ENCODE results near the gene TNNC1.

The TNNC1 gene

DNA sequence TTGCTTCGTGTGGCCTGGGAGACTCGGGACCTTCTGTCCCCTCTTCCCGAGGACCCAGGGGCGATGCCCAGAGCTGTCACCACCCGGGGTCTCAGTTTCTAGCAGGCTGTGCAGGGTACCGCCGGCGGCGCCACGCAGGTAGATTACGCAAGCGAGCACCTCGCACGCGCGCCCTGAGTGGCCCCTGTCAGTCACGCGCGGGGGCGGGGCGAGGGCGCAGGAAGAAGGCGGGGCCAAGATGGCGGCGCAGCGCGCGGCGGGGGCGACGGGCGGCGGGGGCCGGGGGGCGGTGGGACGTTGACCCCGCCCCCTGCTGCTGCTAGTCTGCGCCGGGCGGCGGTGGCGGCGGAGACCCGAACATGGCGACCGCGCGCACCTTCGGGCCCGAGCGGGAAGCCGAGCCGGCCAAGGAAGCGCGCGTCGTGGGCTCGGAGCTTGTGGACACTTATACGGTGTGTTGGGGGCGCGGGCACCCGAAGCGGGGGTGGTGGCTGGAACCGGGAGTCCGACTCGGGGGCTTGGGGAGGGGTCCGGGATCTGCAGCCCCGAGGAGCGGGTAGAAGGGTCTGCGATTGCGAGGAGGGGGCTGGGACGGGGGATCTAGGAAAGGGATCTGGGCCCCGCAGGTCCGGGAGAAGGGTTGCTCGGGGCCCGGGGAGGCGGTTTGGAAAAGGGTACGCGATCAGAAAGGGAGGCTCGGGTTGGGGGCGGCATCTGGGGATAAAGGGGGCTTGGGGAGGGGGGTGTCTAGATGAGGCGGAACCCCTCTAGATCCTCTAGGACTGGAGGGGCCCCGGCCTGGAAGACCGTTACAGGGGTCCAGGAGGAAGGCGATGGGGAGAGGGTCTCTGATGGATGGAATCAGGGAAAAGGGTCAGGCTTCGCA lies 1.7 kb upstream of the TNNC1 start, which contains the start of gene NISCH (continued):
- TF ChIP-seq CSRNP3 (CRISPR knock-in tag; IDR thresholded peaks at IDR 0.05), result no peak
- no peak for TF ChIP-seq ZFP30 (CRISPR knock-in tag; IDR thresholded peaks at IDR 0.05)
- TF ChIP-seq GLIS3 (CRISPR knock-in tag; IDR thresholded peaks at IDR 0.05), result no peak
- no peak for TF ChIP-seq ZC3H10 (CRISPR knock-in tag; IDR thresholded peaks at IDR 0.05)
- no peak for TF ChIP-seq TCF4 (CRISPR knock-in tag; IDR thresholded peaks at IDR 0.05; ENCODE audit: borderline replicate concordance)

- TF ChIP-seq TSHZ2 (CRISPR knock-in tag; IDR thresholded peaks at IDR 0.05), result no peak
- no peak for TF ChIP-seq BACH2 (CRISPR knock-in tag; IDR thresholded peaks at IDR 0.05; ENCODE audit: borderline replicate concordance)
- TF ChIP-seq OSR1 (CRISPR knock-in tag; IDR thresholded peaks at IDR 0.05), result no peak
- TF ChIP-seq CREB5 (CRISPR knock-in tag; IDR thresholded peaks at IDR 0.05; ENCODE audit: low read depth), result no peak
- TF ChIP-seq ZFP30 (CRISPR knock-in tag; IDR thresholded peaks at IDR 0.05), result no peak
- TF ChIP-seq POU6F1 (CRISPR knock-in tag; IDR thresholded peaks at IDR 0.05; ENCODE audit: borderline replicate concordance, low read depth), result no peak
- no peak for TF ChIP-seq ZFP3 (CRISPR knock-in tag; IDR thresholded peaks at IDR 0.05)
- TF ChIP-seq CSRNP3 (CRISPR knock-in tag; IDR thresholded peaks at IDR 0.05), result no peak
- TF ChIP-seq RARB (CRISPR knock-in tag; IDR thresholded peaks at IDR 0.05), result no peak
- no peak for TF ChIP-seq SNAI2 (CRISPR knock-in tag; IDR thresholded peaks at IDR 0.05)
- no peak for TF ChIP-seq TOX (CRISPR knock-in tag; IDR thresholded peaks at IDR 0.05; ENCODE audit: borderline replicate concordance)
- ATAC-seq, result no peak
These were observed 1.1 kb upstream of the TNNC1 start for GRCh38 chr3:52454938-52455282.

- ATAC-seq, result no peak
- no peak for TF ChIP-seq SNAI2 (CRISPR knock-in tag; IDR thresholded peaks at IDR 0.05)
- TF ChIP-seq ISL1 (CRISPR knock-in tag; IDR thresholded peaks at IDR 0.05), result no peak
- TF ChIP-seq ZFP3 (CRISPR knock-in tag; IDR thresholded peaks at IDR 0.05), result no peak
- no peak for TF ChIP-seq GLIS3 (CRISPR knock-in tag; IDR thresholded peaks at IDR 0.05)
- TF ChIP-seq RARB (CRISPR knock-in tag; IDR thresholded peaks at IDR 0.05), result no peak
- no peak for TF ChIP-seq POU6F1 (CRISPR knock-in tag; IDR thresholded peaks at IDR 0.05; ENCODE audit: borderline replicate concordance, low read depth)
- no peak for TF ChIP-seq ZNF565 (CRISPR knock-in tag; conservative IDR thresholded peaks at IDR 0.05; ENCODE audit: low read depth)
- TF ChIP-seq PPARA (CRISPR knock-in tag; IDR thresholded peaks at IDR 0.05; ENCODE audit: borderline replicate concordance), result no peak
- TF ChIP-seq ZNF70 (CRISPR knock-in tag; IDR thresholded peaks at IDR 0.05), result no peak
- no peak for TF ChIP-seq ESRRG (CRISPR knock-in tag; IDR thresholded peaks at IDR 0.05)
- TF ChIP-seq CSRNP3 (CRISPR knock-in tag; IDR thresholded peaks at IDR 0.05), result no peak
- TF ChIP-seq ZC3H10 (CRISPR knock-in tag; IDR thresholded peaks at IDR 0.05), result no peak
- no peak for TF ChIP-seq ARNTL (CRISPR knock-in tag; IDR thresholded peaks at IDR 0.05; ENCODE audit: borderline replicate concordance, low read depth)
These were observed 553 bp upstream of the TNNC1 start for GRCh38 chr3:52454250-52454937.
